Suprapubic skin (tissue), 4 donors: Measurements from ENCODE around the gene PROSER2. TPM values are rescaled to one million over a fixed set of nuclear protein-coding genes. Genes with fewer than 3 reads are reported as not detected.

ENCODE experiments used
- DNase-seq, 2 donors: peaks; one replicate each; pipeline ENCODE4 v3.0.0-alpha.2; 2019; ENCODE audit warnings: low spot score in 2 of 2
- H3K27ac ChIP-seq: fragments of 200-600 bp; sonication (generic); one replicate; pipeline ENCODE4 v1.5.1; 2019
- H3K27me3 ChIP-seq: fragments of 200-600 bp; sonication (generic); one replicate; pipeline ENCODE4 v1.5.1; 2019
- H3K36me3 ChIP-seq: fragments of 200-600 bp; sonication (generic); one replicate; pipeline ENCODE4 v1.5.1; 2019
- H3K4me1 ChIP-seq: fragments of 200-600 bp; sonication (generic); one replicate; pipeline ENCODE4 v1.5.1; 2019
- H3K4me3 ChIP-seq: fragments of 200-600 bp; sonication (generic); one replicate; pipeline ENCODE4 v1.5.1; 2019; ENCODE audit warnings: mild to moderate bottlenecking
- H3K9me3 ChIP-seq: fragments of 200-600 bp; sonication (generic); one replicate; pipeline ENCODE4 v1.5.1; 2019
- CTCF ChIP-seq, 2 donors: fragments of 200-600 bp in 1 of 2; fragments of 450-650 bp in 1 of 2; sonication (generic) in 1 of 2; IDR thresholded peaks; one replicate each; pipeline ENCODE4 v1.5.1; 2016 to 2019; ENCODE audit warnings: antibody characterized with exemption in 2 of 2, mild to moderate bottlenecking in 1 of 2, moderate library complexity in 1 of 2
- EP300 ChIP-seq: sonication (generic); formaldehyde crosslinking; IDR thresholded peaks from one replicate; pipeline ENCODE4 v1.6.1; 2017; ENCODE audit warnings: antibody characterized with exemption
- POLR2A ChIP-seq, 2 donors: fragments of 450-650 bp; IDR thresholded peaks; one replicate each; pipeline ENCODE4 v1.6.1; 2017; ENCODE audit warnings: antibody characterized with exemption in 2 of 2, mild to moderate bottlenecking in 2 of 2, moderate library complexity in 2 of 2
- POLR2AphosphoS5 ChIP-seq, 3 donors: sonication (generic); formaldehyde crosslinking; IDR thresholded peaks; one replicate each; pipeline ENCODE4 v1.6.1; 2017; ENCODE audit warnings: antibody characterized with exemption in 3 of 3
- WGBS: methylation state at CpG from one replicate; pipeline ENCODE4 v1.1.5; 2018; 5-methylcytosine and 5-hydroxymethylcytosine counted together
- total RNA-seq, 4 donors: library from RNA; depleted of rRNA; stranded (reverse); fragments of >200 nt; gene quantifications; one replicate each; pipeline ENCODE4 v1.1.0, GENCODE V29; 2016

The PROSER2 gene
- total RNA-seq, 4 donors from 2014 or later: 5.6 to 8.5 (median 6.3) TPM

GRCh38 chr10:11893749-11894278 is 70.7 kb downstream of the PROSER2 start:
- H3K9me3 ChIP-seq: no peaks in the 10 kb centered on the region
- H3K27ac ChIP-seq: no peak overlapping the region
- no peak for TF ChIP-seq CTCF (IDR thresholded peaks at IDR 0.05)
- TF ChIP-seq POLR2A (IDR thresholded peaks at IDR 0.05): no peak
- TF ChIP-seq POLR2AphosphoS5 (IDR thresholded peaks at IDR 0.05): no peak
- TF ChIP-seq EP300: no peak
- no peak for DNase-seq
- H3K4me3 ChIP-seq: no peak overlapping the region
- 89% methylated on average over 10 of the region's 22 CpGs for WGBS
- no peaks in the 10 kb centered on the region for H3K4me1 ChIP-seq
- no peaks in the 10 kb centered on the region for H3K36me3 ChIP-seq
- H3K27me3 ChIP-seq: no peaks in the 10 kb centered on the region

GRCh38 chr10:11894381-11895107 is 71.4 kb downstream of the PROSER2 start:
- no peaks in the 10 kb centered on the region for H3K36me3 ChIP-seq
- H3K9me3 ChIP-seq: no peaks in the 10 kb centered on the region
- H3K4me3 ChIP-seq: no peak overlapping the region
- H3K4me1 ChIP-seq: no peaks in the 10 kb centered on the region
- no peaks in the 10 kb centered on the region for H3K27me3 ChIP-seq
- TF ChIP-seq POLR2AphosphoS5 (IDR thresholded peaks at IDR 0.05): no peak
- TF ChIP-seq EP300: no peak
- no peak overlapping the region for H3K27ac ChIP-seq
- no peak for DNase-seq
- 93% methylated on average over 46 of the region's 47 CpGs for WGBS

- no peaks in the 10 kb centered on the region for H3K9me3 ChIP-seq
- no peaks in the 10 kb centered on the region for H3K36me3 ChIP-seq
- no peak for DNase-seq
- 94% methylated on average over 11 of the region's 11 CpGs for WGBS
- TF ChIP-seq POLR2A (IDR thresholded peaks at IDR 0.05): no peak
- TF ChIP-seq EP300: no peak
- TF ChIP-seq CTCF (IDR thresholded peaks at IDR 0.05): no peak
- TF ChIP-seq POLR2AphosphoS5 (IDR thresholded peaks at IDR 0.05): no peak
- H3K27ac ChIP-seq: no peak overlapping the region
- H3K4me3 ChIP-seq: no peak overlapping the region
- no peaks in the 10 kb centered on the region for H3K27me3 ChIP-seq
- no peaks in the 10 kb centered on the region for H3K4me1 ChIP-seq
Observed at GRCh38 chr10:11895108-11895466, 71.9 kb downstream of the PROSER2 start.

GRCh38 chr10:11895598-11895997 is 72.4 kb downstream of the PROSER2 start:
- H3K4me1 ChIP-seq: no peaks in the 10 kb centered on the region

GRCh38 chr10:11896549-11897200 is 73.5 kb downstream of the PROSER2 start:
- Histone ChIP-seq H3K36me3 (no peaks in the 10 kb centered on the region), H3K4me3 (no peak overlapping the region), H3K4me1 (no peaks in the 10 kb centered on the region), H3K27ac (no peak overlapping the region), H3K9me3 (no peaks in the 10 kb centered on the region), H3K27me3 (peaks cover 3% of the 10 kb centered on the region)
- DNase-seq: no peak
- TF ChIP-seq POLR2A (IDR thresholded peaks at IDR 0.05) (no peak), POLR2AphosphoS5 (IDR thresholded peaks at IDR 0.05) (no peak), CTCF (IDR thresholded peaks at IDR 0.05) (no peak), EP300 (no peak)
- 76% methylated on average over 5 of the region's 5 CpGs for WGBS

More at GRCh38 chr10:11895598-11895997, 72.4 kb downstream of the PROSER2 start:
- TF ChIP-seq POLR2AphosphoS5 (IDR thresholded peaks at IDR 0.05): no peak
- no peak for TF ChIP-seq EP300
- TF ChIP-seq POLR2A (IDR thresholded peaks at IDR 0.05): no peak
- TF ChIP-seq CTCF (IDR thresholded peaks at IDR 0.05): no peak
- Histone ChIP-seq H3K36me3 (no peaks in the 10 kb centered on the region), H3K27me3 (no peaks in the 10 kb centered on the region), H3K9me3 (no peaks in the 10 kb centered on the region), H3K4me3 (no peak overlapping the region), H3K27ac (no peak overlapping the region)
- 88% methylated on average over 5 of the region's 5 CpGs for WGBS
- no peak for DNase-seq
